GM23338 (cell line): ENCODE data around the gene TMEM8B. TPM values are rescaled to one million over a fixed set of nuclear protein-coding genes. Genes with fewer than 3 reads are reported as not detected.
A peak's percentile ranks its signal among the peaks of the same experiment; 100 is the strongest.

Source experiments
- ATAC-seq: fragments of 200-7000 bp; cut with Tn5 transposase; 3 replicates; pipeline ENCODE4 v1.9.1; 2020
- DNase-seq: peaks from one replicate; pipeline ENCODE4 v3.0.0-alpha.2; 2015; ENCODE audit warnings: low spot score
- H2AFZ ChIP-seq: fragments of 200-600 bp; sonication (generic); 2 replicates; pipeline ENCODE4 v1.8.0; 2016; ENCODE audit warnings: antibody characterized with exemption, mild to moderate bottlenecking, moderate library complexity
- H3F3A ChIP-seq: fragments of 200-600 bp; sonication (generic); replicated peaks from 2 replicates; pipeline ENCODE4 v1.8.0; 2017; ENCODE audit warnings: antibody characterized with exemption, mixed run types, low read depth
- H3K27ac ChIP-seq: fragments of 200-600 bp; sonication (generic); 2 replicates; pipeline ENCODE4 v1.6.1; 2016; ENCODE audit warnings: low read depth
- H3K27me3 ChIP-seq: fragments of 200-600 bp; sonication (generic); 2 replicates; pipeline ENCODE4 v1.8.0; 2016; ENCODE audit warnings: mild to moderate bottlenecking, mixed run types, moderate library complexity; ENCODE audit not compliant: insufficient read depth
- H3K36me3 ChIP-seq: fragments of 200-600 bp; sonication (generic); 2 replicates; pipeline ENCODE4 v1.8.0; 2016; ENCODE audit warnings: mild to moderate bottlenecking; ENCODE audit not compliant: insufficient read depth
- H3K4me1 ChIP-seq: fragments of 200-600 bp; sonication (generic); 2 replicates; pipeline ENCODE4 v1.8.0; 2016; ENCODE audit warnings: mild to moderate bottlenecking, moderate library complexity; ENCODE audit not compliant: insufficient read depth
- H3K4me2 ChIP-seq: fragments of 200-600 bp; sonication (generic); 2 replicates; pipeline ENCODE4 v1.7.1; 2017; ENCODE audit warnings: mixed run types
- H3K4me3 ChIP-seq: fragments of 200-600 bp; sonication (generic); 2 replicates; pipeline ENCODE4 v1.6.1; 2016; ENCODE audit warnings: mixed run types
- H3K79me2 ChIP-seq: fragments of 200-600 bp; sonication (generic); replicated peaks from 2 replicates; pipeline ENCODE4 v1.8.0; 2017; ENCODE audit warnings: mild to moderate bottlenecking; ENCODE audit not compliant: insufficient read depth
- H3K9me2 ChIP-seq: fragments of 200-600 bp; sonication (generic); 2 replicates; pipeline ENCODE4 v1.8.0; 2017; ENCODE audit not compliant: insufficient read depth
- H4K20me1 ChIP-seq: fragments of 200-600 bp; sonication (generic); replicated peaks from 2 replicates; pipeline ENCODE4 v1.8.0; 2017; ENCODE audit warnings: mild to moderate bottlenecking; ENCODE audit not compliant: insufficient read depth
- H3K27ac Mint-ChIP-seq: 2 replicates; pipeline ENCODE4 v1.8.0; 2020; ENCODE audit warnings: inconsistent platforms, mild to moderate bottlenecking, moderate library complexity, mixed read lengths
- H3K27me3 Mint-ChIP-seq: 3 replicates; pipeline ENCODE4 v1.8.0; 2022; ENCODE audit warnings: low read depth, mild to moderate bottlenecking, moderate library complexity, mixed read lengths, inconsistent platforms; ENCODE audit not compliant: insufficient read depth, poor library complexity
- H3K36me3 Mint-ChIP-seq: 3 replicates; pipeline ENCODE4 v1.8.0; 2021; ENCODE audit warnings: low read depth, mild to moderate bottlenecking, inconsistent platforms, moderate library complexity, mixed read lengths
- H3K4me1 Mint-ChIP-seq: 3 replicates; pipeline ENCODE4 v1.8.0; 2020; ENCODE audit warnings: mild to moderate bottlenecking, inconsistent platforms, mixed read lengths
- H3K4me3 Mint-ChIP-seq: 3 replicates; pipeline ENCODE4 v1.8.0; 2021; ENCODE audit warnings: moderate library complexity, mild to moderate bottlenecking, inconsistent platforms, mixed read lengths
- H3K9me3 Mint-ChIP-seq: 3 replicates; pipeline ENCODE4 v1.8.0; 2020; ENCODE audit warnings: moderate library complexity, mild to moderate bottlenecking, inconsistent platforms, mixed read lengths
- CREB1 ChIP-seq: fragments of 250-450 bp; sonication (Bioruptor Pico); IDR thresholded peaks from 2 replicates; pipeline ENCODE4 v1.5.0; 2020; ENCODE audit warnings: low read depth, mild to moderate bottlenecking, moderate library complexity
- EZH2phosphoT487 ChIP-seq: fragments of 200-600 bp; sonication (generic); IDR thresholded peaks from one replicate; pipeline ENCODE4 v1.8.1; 2018; ENCODE audit warnings: antibody characterized with exemption; ENCODE audit not compliant: unreplicated experiment
- JUNB ChIP-seq: IDR thresholded peaks from one replicate; pipeline ENCODE4 v1.6.1; 2016; ENCODE audit warnings: antibody characterized with exemption; ENCODE audit not compliant: unreplicated experiment
- POLR2AphosphoS5 ChIP-seq: IDR thresholded peaks from 2 replicates; pipeline ENCODE4 v1.6.1; 2016; ENCODE audit warnings: antibody characterized with exemption, low read depth
- ZNF114 ChIP-seq: fragments of 250-450 bp; sonication (Bioruptor Pico); IDR thresholded peaks from 2 replicates; pipeline ENCODE4 v1.5.0; 2020; ENCODE audit warnings: mild to moderate bottlenecking, moderate library complexity
- ZNF331 ChIP-seq: fragments of 250-450 bp; sonication (Bioruptor Pico); IDR thresholded peaks from 2 replicates; pipeline ENCODE4 v1.5.0; 2020; ENCODE audit warnings: low read depth, mild to moderate bottlenecking, moderate library complexity
- polyA plus RNA-seq: library from polyadenylated mRNA; unstranded; fragments of >200 nt; fragmentation: Nextera tagmentation; extraction: Ambion mirVana; gene quantifications from 2 replicates; pipeline ENCODE4 v1.2.1, GENCODE V29; 2016
- total RNA-seq: library from RNA; depleted of rRNA; stranded (reverse); fragments of >200 nt; shearing (Covaris generic); gene quantifications from 2 replicates; pipeline ENCODE4 v1.2.3, GENCODE V29; 2014
- TF ChIP-seq, protein P1 (sequence below): fragments of 250-450 bp; sonication (Bioruptor Pico); IDR thresholded peaks from 2 replicates; pipeline ENCODE4 v1.5.0; 2020; ENCODE audit warnings: mild to moderate bottlenecking, moderate library complexity
- TF ChIP-seq, protein P2 (sequence below), 2 experiments: fragments of 200-600 bp in 1 of 2; sonication (generic) in 1 of 2; conservative IDR thresholded peaks; 2 replicates each; pipeline versions ENCODE4 v1.5.1 to v1.6.1; 2016 to 2017; ENCODE audit warnings: antibody characterized with exemption in 2 of 2, low read depth in 2 of 2, mild to moderate bottlenecking in 2 of 2, moderate library complexity in 1 of 2

TMEM8B gene
- total and polyA plus RNA-seq, 2 experiments from 2014 or later: 4.2 to 5.5 TPM

DNA sequence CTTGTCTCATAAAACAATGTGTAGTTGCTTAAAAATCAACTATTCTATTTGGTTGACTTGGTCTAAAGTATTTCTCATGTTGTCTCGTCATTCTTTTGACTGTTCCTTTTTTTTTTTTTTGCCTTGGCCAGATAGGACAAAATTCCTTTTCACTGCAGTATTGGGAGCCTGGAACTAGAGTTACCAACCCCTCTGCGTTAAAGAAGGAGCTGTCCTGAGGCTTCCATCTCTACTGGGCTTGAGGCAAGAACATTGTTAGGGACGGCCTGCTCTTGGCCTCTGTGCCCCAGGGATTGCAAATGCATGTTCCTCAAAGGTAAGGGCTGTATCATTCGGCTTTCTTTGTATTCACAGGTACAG lies 39.0 kb upstream of the TMEM8B start:
- peak; percentile 3 for ATAC-seq

More for the DNA sequence above, 39.0 kb upstream of the TMEM8B start:
- H3K9me3 Mint-ChIP-seq: no peaks in the 10 kb centered on the region; the same call in 2 of the 3 replicates
- Histone ChIP-seq H3K9me2 (no peaks in the 10 kb centered on the region), H3K4me1 (peaks cover 9% of the 10 kb centered on the region; the same call in 1 of the 2 replicates), H2AFZ (no peak overlapping the region), H3K79me2 (no peaks in the 10 kb centered on the region), H3F3A (no peaks in the 10 kb centered on the region), H4K20me1 (no peaks in the 10 kb centered on the region), H3K4me2 (no peak overlapping the region), H3K27me3 (peaks cover 7% of the 10 kb centered on the region; the same call in 1 of the 2 replicates), H3K27ac (0 out of 2 replicates have a peak overlapping the region, but pooled peaks have one; percentile 5), H3K4me3 (no peak overlapping the region), H3K36me3 (0 out of 2 replicates have a peak, but pooled peaks cover 3% of the 10 kb centered on the region)
- DNase-seq: no peak
- H3K36me3 Mint-ChIP-seq: peaks cover 14% of the 10 kb centered on the region
- H3K27ac Mint-ChIP-seq: no peak overlapping the region; the same call in 1 of the 2 replicates
- peaks cover 14% of the 10 kb centered on the region for H3K27me3 Mint-ChIP-seq
- H3K4me3 Mint-ChIP-seq: no peak overlapping the region; the same call in 2 of the 3 replicates
- TF ChIP-seq POLR2AphosphoS5 (no peak), CREB1 (CRISPR knock-in tag) (no peak), ZNF331 (CRISPR knock-in tag) (no peak), ZNF114 (no peak), JUNB (no peak), EZH2phosphoT487 (no peak)
- TF ChIP-seq, protein P1, sequence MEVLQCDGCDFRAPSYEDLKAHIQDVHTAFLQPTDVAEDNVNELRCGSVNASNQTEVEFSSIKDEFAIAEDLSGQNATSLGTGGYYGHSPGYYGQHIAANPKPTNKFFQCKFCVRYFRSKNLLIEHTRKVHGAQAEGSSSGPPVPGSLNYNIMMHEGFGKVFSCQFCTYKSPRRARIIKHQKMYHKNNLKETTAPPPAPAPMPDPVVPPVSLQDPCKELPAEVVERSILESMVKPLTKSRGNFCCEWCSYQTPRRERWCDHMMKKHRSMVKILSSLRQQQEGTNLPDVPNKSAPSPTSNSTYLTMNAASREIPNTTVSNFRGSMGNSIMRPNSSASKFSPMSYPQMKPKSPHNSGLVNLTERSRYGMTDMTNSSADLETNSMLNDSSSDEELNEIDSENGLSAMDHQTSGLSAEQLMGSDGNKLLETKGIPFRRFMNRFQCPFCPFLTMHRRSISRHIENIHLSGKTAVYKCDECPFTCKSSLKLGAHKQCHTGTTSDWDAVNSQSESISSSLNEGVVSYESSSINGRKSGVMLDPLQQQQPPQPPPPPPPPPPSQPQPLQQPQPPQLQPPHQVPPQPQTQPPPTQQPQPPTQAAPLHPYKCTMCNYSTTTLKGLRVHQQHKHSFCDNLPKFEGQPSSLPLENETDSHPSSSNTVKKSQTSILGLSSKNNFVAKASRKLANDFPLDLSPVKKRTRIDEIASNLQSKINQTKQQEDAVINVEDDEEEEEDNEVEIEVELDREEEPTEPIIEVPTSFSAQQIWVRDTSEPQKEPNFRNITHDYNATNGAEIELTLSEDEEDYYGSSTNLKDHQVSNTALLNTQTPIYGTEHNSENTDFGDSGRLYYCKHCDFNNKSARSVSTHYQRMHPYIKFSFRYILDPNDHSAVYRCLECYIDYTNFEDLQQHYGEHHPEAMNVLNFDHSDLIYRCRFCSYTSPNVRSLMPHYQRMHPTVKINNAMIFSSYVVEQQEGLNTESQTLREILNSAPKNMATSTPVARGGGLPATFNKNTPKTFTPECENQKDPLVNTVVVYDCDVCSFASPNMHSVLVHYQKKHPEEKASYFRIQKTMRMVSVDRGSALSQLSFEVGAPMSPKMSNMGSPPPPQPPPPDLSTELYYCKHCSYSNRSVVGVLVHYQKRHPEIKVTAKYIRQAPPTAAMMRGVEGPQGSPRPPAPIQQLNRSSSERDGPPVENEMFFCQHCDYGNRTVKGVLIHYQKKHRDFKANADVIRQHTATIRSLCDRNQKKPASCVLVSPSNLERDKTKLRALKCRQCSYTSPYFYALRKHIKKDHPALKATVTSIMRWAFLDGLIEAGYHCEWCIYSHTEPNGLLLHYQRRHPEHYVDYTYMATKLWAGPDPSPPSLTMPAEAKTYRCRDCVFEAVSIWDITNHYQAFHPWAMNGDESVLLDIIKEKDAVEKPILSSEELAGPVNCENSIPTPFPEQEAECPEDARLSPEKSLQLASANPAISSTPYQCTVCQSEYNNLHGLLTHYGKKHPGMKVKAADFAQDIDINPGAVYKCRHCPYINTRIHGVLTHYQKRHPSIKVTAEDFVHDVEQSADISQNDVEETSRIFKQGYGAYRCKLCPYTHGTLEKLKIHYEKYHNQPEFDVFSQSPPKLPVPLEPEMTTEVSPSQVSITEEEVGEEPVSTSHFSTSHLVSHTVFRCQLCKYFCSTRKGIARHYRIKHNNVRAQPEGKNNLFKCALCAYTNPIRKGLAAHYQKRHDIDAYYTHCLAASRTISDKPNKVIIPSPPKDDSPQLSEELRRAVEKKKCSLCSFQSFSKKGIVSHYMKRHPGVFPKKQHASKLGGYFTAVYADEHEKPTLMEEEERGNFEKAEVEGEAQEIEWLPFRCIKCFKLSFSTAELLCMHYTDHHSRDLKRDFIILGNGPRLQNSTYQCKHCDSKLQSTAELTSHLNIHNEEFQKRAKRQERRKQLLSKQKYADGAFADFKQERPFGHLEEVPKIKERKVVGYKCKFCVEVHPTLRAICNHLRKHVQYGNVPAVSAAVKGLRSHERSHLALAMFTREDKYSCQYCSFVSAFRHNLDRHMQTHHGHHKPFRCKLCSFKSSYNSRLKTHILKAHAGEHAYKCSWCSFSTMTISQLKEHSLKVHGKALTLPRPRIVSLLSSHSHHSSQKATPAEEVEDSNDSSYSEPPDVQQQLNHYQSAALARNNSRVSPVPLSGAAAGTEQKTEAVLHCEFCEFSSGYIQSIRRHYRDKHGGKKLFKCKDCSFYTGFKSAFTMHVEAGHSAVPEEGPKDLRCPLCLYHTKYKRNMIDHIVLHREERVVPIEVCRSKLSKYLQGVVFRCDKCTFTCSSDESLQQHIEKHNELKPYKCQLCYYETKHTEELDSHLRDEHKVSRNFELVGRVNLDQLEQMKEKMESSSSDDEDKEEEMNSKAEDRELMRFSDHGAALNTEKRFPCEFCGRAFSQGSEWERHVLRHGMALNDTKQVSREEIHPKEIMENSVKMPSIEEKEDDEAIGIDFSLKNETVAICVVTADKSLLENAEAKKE (CRISPR knock-in tag): no peak
- TF ChIP-seq, protein P2, sequence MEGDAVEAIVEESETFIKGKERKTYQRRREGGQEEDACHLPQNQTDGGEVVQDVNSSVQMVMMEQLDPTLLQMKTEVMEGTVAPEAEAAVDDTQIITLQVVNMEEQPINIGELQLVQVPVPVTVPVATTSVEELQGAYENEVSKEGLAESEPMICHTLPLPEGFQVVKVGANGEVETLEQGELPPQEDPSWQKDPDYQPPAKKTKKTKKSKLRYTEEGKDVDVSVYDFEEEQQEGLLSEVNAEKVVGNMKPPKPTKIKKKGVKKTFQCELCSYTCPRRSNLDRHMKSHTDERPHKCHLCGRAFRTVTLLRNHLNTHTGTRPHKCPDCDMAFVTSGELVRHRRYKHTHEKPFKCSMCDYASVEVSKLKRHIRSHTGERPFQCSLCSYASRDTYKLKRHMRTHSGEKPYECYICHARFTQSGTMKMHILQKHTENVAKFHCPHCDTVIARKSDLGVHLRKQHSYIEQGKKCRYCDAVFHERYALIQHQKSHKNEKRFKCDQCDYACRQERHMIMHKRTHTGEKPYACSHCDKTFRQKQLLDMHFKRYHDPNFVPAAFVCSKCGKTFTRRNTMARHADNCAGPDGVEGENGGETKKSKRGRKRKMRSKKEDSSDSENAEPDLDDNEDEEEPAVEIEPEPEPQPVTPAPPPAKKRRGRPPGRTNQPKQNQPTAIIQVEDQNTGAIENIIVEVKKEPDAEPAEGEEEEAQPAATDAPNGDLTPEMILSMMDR (conservative IDR thresholded peaks at IDR 0.05; ENCODE audit: low read depth in 2 of 2): no peak
- H3K4me1 Mint-ChIP-seq: peaks cover 17% of the 10 kb centered on the region
